ENCODE results near the gene WDR59. TPM values are rescaled to one million over a fixed set of nuclear protein-coding genes. Genes with fewer than 3 reads are reported as not detected.

WDR59 gene
- total and polyA plus RNA-seq, 9 of the 15 experiments (the other 6 are each of a cell fraction or from before 2014, with no cell fraction given): 12.7 to 126 (median 34.7) TPM

- H3K4me3 ChIP-seq: no peak overlapping the region
- H3K4me2 ChIP-seq (ENCODE audit: insufficient read depth, low read length): no peak overlapping the region
- H4K20me1 ChIP-seq (replicated peaks; ENCODE audit: control insufficient read depth, insufficient read depth, low read length): no peaks in the 10 kb centered on the region
- H3K27me3 ChIP-seq (ENCODE audit: control insufficient read depth in 2 of 2, insufficient read depth in 2 of 2, low read length in 2 of 2): no peaks in the 10 kb centered on the region
- H3K36me3 ChIP-seq (ENCODE audit: control insufficient read depth, insufficient read depth, low read length): peaks cover 4% of the 10 kb centered on the region; the same call in 1 of the 3 replicates
- BruUV-seq (replicated peaks): no TSS peak
- in situ Hi-C loops (cut with MboI): no loop called here
- FAIRE-seq (no peak), ATAC-seq (no peak), DNase-seq (ENCODE audit: extremely low read depth in 1 of 4, low spot score in 3 of 4) (no peak)
- H3K9me1 ChIP-seq (ENCODE audit: control insufficient read depth, insufficient read depth, low read length): no peaks in the 10 kb centered on the region
- no peak overlapping the region for H2AFZ ChIP-seq (ENCODE audit: low read depth, low read length)
- H3K27ac ChIP-seq (ENCODE audit: extremely low read depth, low read depth, low read length): no peak overlapping the region
- H3K9me3 ChIP-seq (replicated peaks; ENCODE audit: control insufficient read depth, insufficient read depth, low read depth, low read length): no peaks in the 10 kb centered on the region; the same call in 1 of the 2 replicates
- POLR2A ChIA-PET: interaction anchor here (0.6 to 1.0 kb wide), 2 partner anchors 11 to 67 kb away, joined by 3 read pairs; no protein-coding TSS in a partner anchor
- H3K4me1 ChIP-seq (replicated peaks in 1 of 2; ENCODE audit: control insufficient read depth in 2 of 2, insufficient read depth in 2 of 2, low read length in 2 of 2): peaks cover 0 to 19% of the 10 kb centered on the region in 2 experiments; a peak in 4 of 5 replicates
- CTCF ChIA-PET (ENCODE audit: low intra/inter-chr PET ratio): no interaction called here
- peaks cover 88% of the 10 kb centered on the region for H3K79me2 ChIP-seq (ENCODE audit: control insufficient read depth, insufficient read depth, low read length)
- no peak overlapping the region for H3K9ac ChIP-seq (ENCODE audit: insufficient read depth in 1 of 2, low read depth in 2 of 2, low read length in 2 of 2)
- intact Hi-C loops (cut with micrococcal nuclease): no loop called here
- TF ChIP-seq BCOR (IDR thresholded peaks at IDR 0.05) (0 out of 2 replicates have a peak, but pooled peaks have one; percentile 26), NRF1 (conservative IDR thresholded peaks at IDR 0.05 in 1 of 2, IDR thresholded peaks at IDR 0.05 in 1 of 2) (no peak), GATA2 (CRISPR knock-in tag; IDR thresholded peaks at IDR 0.05) (no peak), RBM25 (IDR thresholded peaks at IDR 0.05; ENCODE audit: low read depth, low read length, severe bottlenecking) (peak; percentile 27), CBX5 (IDR thresholded peaks at IDR 0.05; ENCODE audit: borderline replicate concordance, low read depth) (no peak), ZNF121 (CRISPR knock-in tag; conservative IDR thresholded peaks at IDR 0.05) (peak; percentile 69), GABPB1 (CRISPR knock-in tag; IDR thresholded peaks at IDR 0.05) (no peak), SRSF1 (IDR thresholded peaks at IDR 0.05; ENCODE audit: low read depth, low read length) (no peak), ZNF609 (CRISPR knock-in tag; IDR thresholded peaks at IDR 0.05; ENCODE audit: borderline replicate concordance) (no peak), FUS (optimal IDR thresholded peaks at IDR 0.05; ENCODE audit: low read depth, low read length) (no peak), JUND (IDR thresholded peaks at IDR 0.05; ENCODE audit: borderline replicate concordance, low read depth, low read length) (no peak), JUND (tag; IDR thresholded peaks at IDR 0.05; ENCODE audit: borderline replicate concordance, low read depth, low read length) (no peak), CBX2 (IDR thresholded peaks at IDR 0.05; ENCODE audit: insufficient read depth, low read length, poor library complexity, severe bottlenecking) (no peak), BMI1 (IDR thresholded peaks at IDR 0.05; ENCODE audit: low read length) (no peak), U2AF2 (optimal IDR thresholded peaks at IDR 0.05; ENCODE audit: low read depth, low read length) (no peak), SPI1 (IDR thresholded peaks at IDR 0.05; ENCODE audit: borderline replicate concordance, low read depth, low read length) (no peak), C11orf30 (IDR thresholded peaks at IDR 0.05; ENCODE audit: low read depth) (no peak), ZNF696 (CRISPR knock-in tag; conservative IDR thresholded peaks at IDR 0.05) (no peak), KLF1 (tag; IDR thresholded peaks at IDR 0.05) (no peak)
- TF ChIP-seq, protein P1, sequence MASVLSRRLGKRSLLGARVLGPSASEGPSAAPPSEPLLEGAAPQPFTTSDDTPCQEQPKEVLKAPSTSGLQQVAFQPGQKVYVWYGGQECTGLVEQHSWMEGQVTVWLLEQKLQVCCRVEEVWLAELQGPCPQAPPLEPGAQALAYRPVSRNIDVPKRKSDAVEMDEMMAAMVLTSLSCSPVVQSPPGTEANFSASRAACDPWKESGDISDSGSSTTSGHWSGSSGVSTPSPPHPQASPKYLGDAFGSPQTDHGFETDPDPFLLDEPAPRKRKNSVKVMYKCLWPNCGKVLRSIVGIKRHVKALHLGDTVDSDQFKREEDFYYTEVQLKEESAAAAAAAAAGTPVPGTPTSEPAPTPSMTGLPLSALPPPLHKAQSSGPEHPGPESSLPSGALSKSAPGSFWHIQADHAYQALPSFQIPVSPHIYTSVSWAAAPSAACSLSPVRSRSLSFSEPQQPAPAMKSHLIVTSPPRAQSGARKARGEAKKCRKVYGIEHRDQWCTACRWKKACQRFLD (CRISPR knock-in tag; IDR thresholded peaks at IDR 0.05): no peak
Observed at GRCh38 chr16:75032655-75033054, 47.7 kb upstream of the WDR59 start.
